Endothelial cell of umbilical vein (primary cell): Measurements from ENCODE around the gene RPL37A. TPM values are rescaled to one million over a fixed set of nuclear protein-coding genes. Genes with fewer than 3 reads are reported as not detected.

Experiments
- BruUV-seq: library from RNA; stranded (reverse); fragments of 400-500 nt; replicated peaks from 2 replicates; lab custom pipeline; 2021; lab: Mats Ljungman, UMichigan
- CTCF ChIA-PET: fragments of 300-600, 350-600 bp; sonication (Branson Sonifier 250); formaldehyde crosslinking; loops from one replicate; lab custom pipeline; 2021; ENCODE audit warnings: antibody characterized with exemption, inconsistent platforms; lab: Charles Lee
- POLR2A ChIA-PET: fragments of 300-600, 350-600 bp; sonication (Branson Sonifier 250); formaldehyde crosslinking; loops from one replicate; lab custom pipeline; 2021; ENCODE audit warnings: antibody characterized with exemption, inconsistent platforms; lab: Charles Lee
- DNase-seq: peaks from one replicate; pipeline ENCODE4 v3.0.0-alpha.2; 2011; ENCODE audit warnings: low read depth, low spot score
- FAIRE-seq: peaks from 2 replicates; lab custom pipeline; 2011; peaks lifted over from hg19 to GRCh38; lab: Jason Lieb, UNC
- H2AFZ ChIP-seq: 2 replicates; pipeline ENCODE4 v1.6.0; 2012; ENCODE audit warnings: low read depth, low read length, control low read depth, inconsistent platforms
- H3K27ac ChIP-seq: 2 replicates; pipeline ENCODE4 v1.5.1; 2011; ENCODE audit warnings: low read depth, mild to moderate bottlenecking, control low read depth, low read length, moderate library complexity; ENCODE audit not compliant: insufficient read depth
- H3K27me3 ChIP-seq, 2 experiments: 2 replicates each; pipeline versions ENCODE4 v1.6.0 to v1.6.1; 2011; ENCODE audit warnings: low read length in 2 of 2, mixed read lengths in 1 of 2; ENCODE audit not compliant: control insufficient read depth in 2 of 2, insufficient read depth in 2 of 2
- H3K36me3 ChIP-seq, 2 experiments: 2 replicates in 1 of 2; 3 replicates in 1 of 2; pipeline ENCODE4 v1.5.1; 2011; ENCODE audit warnings: low read length in 2 of 2, mild to moderate bottlenecking in 1 of 2, moderate library complexity in 1 of 2; ENCODE audit not compliant: control insufficient read depth in 2 of 2, insufficient read depth in 2 of 2; ENCODE audit errors: extremely low read depth in 1 of 2
- H3K4me1 ChIP-seq: 3 replicates; pipeline ENCODE4 v1.5.1; 2011; ENCODE audit warnings: mild to moderate bottlenecking, low read length; ENCODE audit not compliant: control insufficient read depth, insufficient read depth; ENCODE audit errors: extremely low read depth
- H3K4me2 ChIP-seq: 2 replicates; pipeline ENCODE4 v1.6.1; 2011; ENCODE audit warnings: low read length, control low read depth, mixed read lengths; ENCODE audit not compliant: insufficient read depth
- H3K4me3 ChIP-seq, 3 experiments: fragments of 200-600 bp in 1 of 3; sonication (generic), shearing (Covaris generic) in 1 of 3; replicated peaks in 1 of 3; 2 replicates each; pipeline ENCODE4 v1.5.1; 2011 to 2016; ENCODE audit warnings: control low read depth in 3 of 3, low read length in 3 of 3, mild to moderate bottlenecking in 2 of 3, inconsistent platforms in 1 of 3, low read depth in 1 of 3, moderate library complexity in 1 of 3; ENCODE audit not compliant: insufficient read depth in 1 of 3
- H3K79me2 ChIP-seq: 2 replicates; pipeline ENCODE4 v1.6.0; 2012; ENCODE audit warnings: low read length, inconsistent platforms; ENCODE audit not compliant: control insufficient read depth, insufficient read depth
- H3K9ac ChIP-seq: replicated peaks from 2 replicates; pipeline ENCODE3; 2011; ENCODE audit warnings: low read length, control low read depth; ENCODE audit not compliant: insufficient read depth; ENCODE audit errors: extremely low read depth
- H3K9me1 ChIP-seq: replicated peaks from 3 replicates; pipeline ENCODE4 v1.6.0; 2011; ENCODE audit warnings: mild to moderate bottlenecking, low read length; ENCODE audit not compliant: control insufficient read depth, insufficient read depth; ENCODE audit errors: extremely low read depth
- H3K9me3 ChIP-seq: replicated peaks from 2 replicates; pipeline ENCODE4 v1.5.1; 2012; ENCODE audit warnings: low read length, inconsistent platforms; ENCODE audit not compliant: control insufficient read depth, insufficient read depth
- H4K20me1 ChIP-seq: replicated peaks from 2 replicates; pipeline ENCODE3; 2011; ENCODE audit warnings: mild to moderate bottlenecking, low read length; ENCODE audit not compliant: control insufficient read depth, insufficient read depth; ENCODE audit errors: extremely low read depth
- EZH2 ChIP-seq: IDR thresholded peaks from 2 replicates; pipeline ENCODE4 v1.6.1; 2012; ENCODE audit warnings: borderline replicate concordance, low read depth, mild to moderate bottlenecking, moderate library complexity, low read length, inconsistent platforms; ENCODE audit not compliant: severe bottlenecking
- FOS ChIP-seq: IDR thresholded peaks from 2 replicates; pipeline ENCODE4 v1.6.1; 2011; ENCODE audit warnings: mild to moderate bottlenecking, low read length, moderate library complexity, borderline replicate concordance; ENCODE audit not compliant: insufficient read depth
- GATA2 ChIP-seq: IDR thresholded peaks from 2 replicates; pipeline ENCODE4 v1.7.0; 2011; ENCODE audit warnings: low read depth, mild to moderate bottlenecking, moderate library complexity, mixed read lengths, low read length; ENCODE audit not compliant: insufficient read length, insufficient read depth
- JUN ChIP-seq: IDR thresholded peaks from 2 replicates; pipeline ENCODE4 v1.6.1; 2011; ENCODE audit warnings: borderline replicate concordance, low read depth; ENCODE audit not compliant: insufficient read length, insufficient read depth
- MYC ChIP-seq: IDR thresholded peaks from one replicate; pipeline ENCODE4 v1.6.1; 2011; ENCODE audit warnings: mild to moderate bottlenecking, low read depth, low read length
- POLR2A ChIP-seq: IDR thresholded peaks from 2 replicates; pipeline ENCODE4 v1.6.1; 2012; ENCODE audit warnings: low read depth, mild to moderate bottlenecking, control low read depth, low read length
- POLR2AphosphoS5 ChIP-seq: IDR thresholded peaks from 2 replicates; pipeline ENCODE4 v1.6.1; 2012; ENCODE audit warnings: low read depth, mild to moderate bottlenecking, control low read depth, low read length, moderate library complexity; ENCODE audit not compliant: insufficient read depth
- dilution Hi-C: fragments of 300-500 bp; cut with MboI; formaldehyde crosslinking; loops from one replicate; pipeline ENCODE4 v1.15.0; 2019; ENCODE audit warnings: low sequenced_read_pairs; ENCODE audit not compliant: extremely low pct_ligation_motif_present
- intact Hi-C: fragments of 100-400 bp; cut with micrococcal nuclease; formaldehyde crosslinking; loops from one replicate; pipeline ENCODE4 v1.10.0; 2022
- polyA plus RNA-seq, 4 experiments: library from polyadenylated mRNA; depleted of rRNA in 3 of 4; stranded (reverse) in 3 of 4; unstranded in 1 of 4; fragments of >200 nt; gene quantifications; 2 replicates each; pipeline versions ENCODE4 v1.2.1 to v1.2.3, GENCODE V29; 2011 to 2012; ENCODE audit warnings: missing spikeins in 1 of 4
- total RNA-seq: library from RNA; stranded (reverse); gene quantifications from 2 replicates; pipeline ENCODE4 v1.2.3, GENCODE V29; 2021
- TF ChIP-seq, protein P1 (sequence below): IDR thresholded peaks from 2 replicates; pipeline ENCODE4 v1.6.1; 2011; ENCODE audit not compliant: insufficient read depth, insufficient read length
- TF ChIP-seq, protein P2 (sequence below), 2 donors: IDR thresholded peaks; 1 replicate in 1 of 2; 2 replicates in 1 of 2; pipeline ENCODE4 v1.5.1; 2011; ENCODE audit warnings: low read length in 2 of 2, mild to moderate bottlenecking in 2 of 2, moderate library complexity in 2 of 2, control low read depth in 1 of 2, inconsistent platforms in 1 of 2, low read depth in 1 of 2; ENCODE audit not compliant: insufficient read depth in 1 of 2; ENCODE audit errors: extremely low read depth in 1 of 2

The RPL37A gene
- total and polyA plus RNA-seq, 2 donors (not counting 3 experiments of a cell fraction or from before 2014, with no cell fraction given): 1,889 to 2,628 TPM

DNA sequence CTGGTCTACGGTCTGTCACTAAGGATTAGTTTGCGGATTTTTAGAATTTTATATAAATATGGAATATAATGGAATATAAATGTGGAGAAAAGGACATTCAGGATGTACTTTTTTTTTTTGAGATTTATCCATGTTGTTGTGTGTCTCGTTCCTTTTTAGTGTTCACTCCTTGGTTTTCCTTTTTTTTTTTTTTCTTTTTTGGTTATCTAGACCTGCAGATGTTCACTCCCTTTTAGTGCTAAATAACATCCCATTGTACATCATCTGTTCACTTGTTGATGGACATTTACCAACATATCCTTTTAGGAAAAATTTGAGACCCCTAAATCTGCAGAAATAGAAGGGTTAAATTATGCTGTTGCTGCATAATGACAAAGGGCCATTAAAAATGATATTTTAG is 25.5 kb upstream of the RPL37A start:
- Histone ChIP-seq H3K4me2 (no peak overlapping the region), H3K9me3 (no peaks in the 10 kb centered on the region), H4K20me1 (no peaks in the 10 kb centered on the region), H3K27me3 (no peaks in the 10 kb centered on the region), H3K36me3 (peaks cover under 1 to 9% of the 10 kb centered on the region in 2 experiments), H3K4me1 (peaks cover 10% of the 10 kb centered on the region), H2AFZ (no peak overlapping the region), H3K27ac (no peak overlapping the region), H3K79me2 (no peaks in the 10 kb centered on the region), H3K4me3 (no peak overlapping the region), H3K9ac (no peak overlapping the region), H3K9me1 (no peaks in the 10 kb centered on the region)
- DNase-seq (no peak), FAIRE-seq (no peak)
- ChIA-PET POLR2A (no interaction called here), CTCF (no interaction called here)
- intact Hi-C loops: no loop called here
- dilution Hi-C loops: no loop called here
- TF ChIP-seq JUN (no peak), GATA2 (no peak), POLR2A (no peak), POLR2AphosphoS5 (no peak), EZH2 (no peak), FOS (no peak), MYC (no peak)
- TF ChIP-seq, protein P1, sequence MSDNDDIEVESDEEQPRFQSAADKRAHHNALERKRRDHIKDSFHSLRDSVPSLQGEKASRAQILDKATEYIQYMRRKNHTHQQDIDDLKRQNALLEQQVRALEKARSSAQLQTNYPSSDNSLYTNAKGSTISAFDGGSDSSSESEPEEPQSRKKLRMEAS: no peak
- TF ChIP-seq, protein P2, sequence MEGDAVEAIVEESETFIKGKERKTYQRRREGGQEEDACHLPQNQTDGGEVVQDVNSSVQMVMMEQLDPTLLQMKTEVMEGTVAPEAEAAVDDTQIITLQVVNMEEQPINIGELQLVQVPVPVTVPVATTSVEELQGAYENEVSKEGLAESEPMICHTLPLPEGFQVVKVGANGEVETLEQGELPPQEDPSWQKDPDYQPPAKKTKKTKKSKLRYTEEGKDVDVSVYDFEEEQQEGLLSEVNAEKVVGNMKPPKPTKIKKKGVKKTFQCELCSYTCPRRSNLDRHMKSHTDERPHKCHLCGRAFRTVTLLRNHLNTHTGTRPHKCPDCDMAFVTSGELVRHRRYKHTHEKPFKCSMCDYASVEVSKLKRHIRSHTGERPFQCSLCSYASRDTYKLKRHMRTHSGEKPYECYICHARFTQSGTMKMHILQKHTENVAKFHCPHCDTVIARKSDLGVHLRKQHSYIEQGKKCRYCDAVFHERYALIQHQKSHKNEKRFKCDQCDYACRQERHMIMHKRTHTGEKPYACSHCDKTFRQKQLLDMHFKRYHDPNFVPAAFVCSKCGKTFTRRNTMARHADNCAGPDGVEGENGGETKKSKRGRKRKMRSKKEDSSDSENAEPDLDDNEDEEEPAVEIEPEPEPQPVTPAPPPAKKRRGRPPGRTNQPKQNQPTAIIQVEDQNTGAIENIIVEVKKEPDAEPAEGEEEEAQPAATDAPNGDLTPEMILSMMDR (IDR thresholded peaks at IDR 0.05; ENCODE audit: extremely low read depth in 1 of 2, insufficient read depth in 1 of 2, low read depth in 1 of 2, low read length in 2 of 2): no peak
- no TSS peak for BruUV-seq
